Prostate gland (tissue), 2 donors: ENCODE measurements around the gene TMEM123.

ENCODE experiments used
- CTCF ChIP-seq, 4 experiments: fragments of 200-600 bp in 2 of 4; fragments of 450-650 bp in 2 of 4; sonication (generic) in 2 of 4; IDR thresholded peaks; 1 replicate in 3 of 4; 2 replicates in 1 of 4; pipeline ENCODE4 v1.5.1; 2016 to 2019; ENCODE audit warnings: antibody characterized with exemption in 4 of 4, mild to moderate bottlenecking in 2 of 4, moderate library complexity in 2 of 4
- POLR2AphosphoS5 ChIP-seq: sonication (generic); formaldehyde crosslinking; IDR thresholded peaks from one replicate; pipeline ENCODE4 v1.6.1; 2017; ENCODE audit warnings: antibody characterized with exemption

- TF ChIP-seq CTCF (IDR thresholded peaks at IDR 0.05) (no peak), POLR2AphosphoS5 (no peak)
Observed at GRCh38 chr11:102384419-102385079, 68.0 kb downstream of the TMEM123 start.
